Caco-2 (cell line): ENCODE results near the gene NKX3-2. TPM values are rescaled to one million over a fixed set of nuclear protein-coding genes. Genes with fewer than 3 reads are reported as not detected.

ENCODE experiments used
- BruUV-seq: library from RNA; stranded (reverse); fragments of 400-500 nt; replicated peaks from 2 replicates; lab custom pipeline; 2021; lab: Mats Ljungman, UMichigan
- CTCF ChIA-PET: fragments of 300-600 bp; sonication (Branson Sonifier 250); formaldehyde crosslinking; loops from one replicate; lab custom pipeline; 2022; ENCODE audit warnings: antibody characterized with exemption; lab: Charles Lee
- POLR2A ChIA-PET: fragments of 300-600 bp; sonication (Branson Sonifier 250); formaldehyde crosslinking; loops from one replicate; lab custom pipeline; 2022; ENCODE audit warnings: antibody characterized with exemption; lab: Charles Lee
- DNase-seq, 2 experiments: peaks; one replicate each; pipeline versions ENCODE4 v3.0.0 to v3.0.0-alpha.2; 2020 to 2022
- H3K27me3 ChIP-seq: replicated peaks from 2 replicates; pipeline ENCODE4 v1.6.0; 2011; ENCODE audit warnings: low read length; ENCODE audit not compliant: control insufficient read depth, insufficient read depth
- H3K36me3 ChIP-seq: 2 replicates; pipeline ENCODE4 v1.5.1; 2011; ENCODE audit warnings: low read length; ENCODE audit not compliant: control insufficient read depth, insufficient read depth
- H3K4me1 ChIP-seq: fragments of 250-450 bp; sonication (Bioruptor Pico); 2 replicates; pipeline ENCODE4 v1.5.1; 2020; ENCODE audit warnings: mild to moderate bottlenecking
- H3K4me3 ChIP-seq: 2 replicates; pipeline ENCODE4 v1.5.1; 2011; ENCODE audit warnings: low read depth, mild to moderate bottlenecking, control low read depth, low read length
- H3K9me3 ChIP-seq: fragments of 250-450 bp; sonication (Bioruptor Pico); 2 replicates; pipeline ENCODE4 v1.5.1; 2020; ENCODE audit warnings: mild to moderate bottlenecking, moderate library complexity
- H3K27ac Mint-ChIP-seq: one replicate; pipeline ENCODE4 v1.8.0; 2022; ENCODE audit warnings: mixed read lengths; ENCODE audit not compliant: unreplicated experiment
- H3K27me3 Mint-ChIP-seq: one replicate; pipeline ENCODE4 v1.8.0; 2022; ENCODE audit warnings: mixed read lengths; ENCODE audit not compliant: insufficient read depth, unreplicated experiment
- H3K36me3 Mint-ChIP-seq: one replicate; pipeline ENCODE4 v1.8.0; 2022; ENCODE audit warnings: mild to moderate bottlenecking, mixed read lengths; ENCODE audit not compliant: insufficient read depth, unreplicated experiment
- H3K4me1 Mint-ChIP-seq: one replicate; pipeline ENCODE4 v1.8.0; 2022; ENCODE audit warnings: low read depth, mixed read lengths; ENCODE audit not compliant: unreplicated experiment
- H3K4me3 Mint-ChIP-seq: one replicate; pipeline ENCODE4 v1.8.0; 2022; ENCODE audit warnings: mild to moderate bottlenecking, moderate library complexity, mixed read lengths; ENCODE audit not compliant: unreplicated experiment
- H3K9me3 Mint-ChIP-seq: one replicate; pipeline ENCODE4 v1.8.0; 2022; ENCODE audit warnings: mixed read lengths; ENCODE audit not compliant: unreplicated experiment
- CTCF ChIP-seq, 2 experiments: fragments of 200-600 bp in 1 of 2; IDR thresholded peaks; 1 replicate in 1 of 2; 2 replicates in 1 of 2; pipeline versions ENCODE4 v1.5.1 to v1.8.0; 2011 to 2022; ENCODE audit warnings: antibody characterized with exemption in 1 of 2, control low read depth in 1 of 2, inconsistent platforms in 1 of 2, low read depth in 1 of 2, low read length in 1 of 2, mild to moderate bottlenecking in 1 of 2, moderate library complexity in 1 of 2; ENCODE audit not compliant: insufficient read depth in 1 of 2, severe bottlenecking in 1 of 2, unreplicated experiment in 1 of 2
- intact Hi-C: fragments of 100-400 bp; cut with micrococcal nuclease; formaldehyde crosslinking; loops from one replicate; pipeline ENCODE4 v1.10.0; 2022; ENCODE audit not compliant: unreplicated experiment
- total RNA-seq: library from RNA; stranded (reverse); gene quantifications from 2 replicates; pipeline ENCODE4 v1.2.3, GENCODE V29; 2022

The NKX3-2 gene
- total RNA-seq, 1 experiment from 2014 or later: 2.4 TPM

- Histone ChIP-seq H3K9me3 (no peaks in the 10 kb centered on the region), H3K4me1 (no peaks in the 10 kb centered on the region), H3K4me3 (no peak overlapping the region), H3K36me3 (no peaks in the 10 kb centered on the region), H3K27me3 (no peaks in the 10 kb centered on the region)
- no TSS peak for BruUV-seq
- no peak for DNase-seq
- Mint-ChIP-seq H3K27me3 (peaks cover 10% of the 10 kb centered on the region), H3K4me3 (no peak overlapping the region), H3K27ac (no peak overlapping the region), H3K4me1 (no peaks in the 10 kb centered on the region), H3K36me3 (peaks cover 7% of the 10 kb centered on the region), H3K9me3 (no peaks in the 10 kb centered on the region)
- TF ChIP-seq CTCF (IDR thresholded peaks at IDR 0.05; ENCODE audit: insufficient read depth in 1 of 2, low read depth in 1 of 2, low read length in 1 of 2, severe bottlenecking in 1 of 2, unreplicated experiment in 1 of 2): no peak
- intact Hi-C loops: loop anchor here (10.0 kb wide), 2 partner anchors 137 to 297 kb away; no protein-coding TSS in a partner anchor
- ChIA-PET POLR2A (no interaction called here), CTCF (no interaction called here)
Measured at GRCh38 chr4:13541720-13542576, 2.4 kb downstream of the NKX3-2 start.

GRCh38 chr4:13541176-13541604, 3.1 kb downstream of the NKX3-2 start:
- H3K27ac Mint-ChIP-seq: no peak overlapping the region
- POLR2A ChIA-PET: no interaction called here
- BruUV-seq: no TSS peak
- H3K4me1 Mint-ChIP-seq: no peaks in the 10 kb centered on the region
- peaks cover 4% of the 10 kb centered on the region for H3K27me3 Mint-ChIP-seq
- Histone ChIP-seq H3K9me3 (no peaks in the 10 kb centered on the region), H3K4me3 (no peak overlapping the region), H3K27me3 (no peaks in the 10 kb centered on the region), H3K4me1 (no peaks in the 10 kb centered on the region), H3K36me3 (no peaks in the 10 kb centered on the region)
- peaks cover 7% of the 10 kb centered on the region for H3K36me3 Mint-ChIP-seq
- no peak for DNase-seq
- no peaks in the 10 kb centered on the region for H3K9me3 Mint-ChIP-seq
- no peak overlapping the region for H3K4me3 Mint-ChIP-seq
- CTCF ChIA-PET: no interaction called here
- no peak for TF ChIP-seq CTCF (IDR thresholded peaks at IDR 0.05; ENCODE audit: insufficient read depth in 1 of 2, low read depth in 1 of 2, low read length in 1 of 2, severe bottlenecking in 1 of 2, unreplicated experiment in 1 of 2)
- intact Hi-C loops: loop anchor here (10.0 kb wide), 2 partner anchors 136 to 296 kb away; no protein-coding TSS in a partner anchor

- peaks cover 7% of the 10 kb centered on the region for H3K36me3 Mint-ChIP-seq
- H3K27me3 ChIP-seq: no peaks in the 10 kb centered on the region
- ChIA-PET CTCF (no interaction called here), POLR2A (no interaction called here)
- no peak overlapping the region for H3K4me3 ChIP-seq
- no peaks in the 10 kb centered on the region for H3K9me3 ChIP-seq
- H3K36me3 ChIP-seq: no peaks in the 10 kb centered on the region
- TF ChIP-seq CTCF (IDR thresholded peaks at IDR 0.05; ENCODE audit: insufficient read depth in 1 of 2, low read depth in 1 of 2, low read length in 1 of 2, severe bottlenecking in 1 of 2, unreplicated experiment in 1 of 2): no peak
- no peak for DNase-seq
- BruUV-seq: no TSS peak
- H3K4me3 Mint-ChIP-seq: no peak overlapping the region
- no peaks in the 10 kb centered on the region for H3K4me1 ChIP-seq
- intact Hi-C loops: loop anchor here (10.0 kb wide), 2 partner anchors 136 to 296 kb away; no protein-coding TSS in a partner anchor
- H3K9me3 Mint-ChIP-seq: no peaks in the 10 kb centered on the region
- H3K4me1 Mint-ChIP-seq: no peaks in the 10 kb centered on the region
- peaks cover 2% of the 10 kb centered on the region for H3K27me3 Mint-ChIP-seq
- H3K27ac Mint-ChIP-seq: no peak overlapping the region
Measured at GRCh38 chr4:13540446-13541175, 3.7 kb downstream of the NKX3-2 start.
